CD4-positive, alpha-beta T cell (primary cell): Measurements from ENCODE around the gene SLC35A3. TPM values are rescaled to one million over a fixed set of nuclear protein-coding genes. Genes with fewer than 3 reads are reported as not detected.
"Not testable (repeated sequence)": the region's sequence is repeated elsewhere in the genome, so short reads cannot be mapped to it uniquely, and the experiment has no call there.

Experiments
- ATAC-seq: fragments of 200-7000 bp; cut with Tn5 transposase; one replicate; pipeline ENCODE4 v1.10.0; 2022; ENCODE audit warnings: mild to moderate bottlenecking; ENCODE audit not compliant: poor library complexity
- CTCF ChIA-PET: fragments of 350-600 bp; sonication (Branson Sonifier 250); formaldehyde crosslinking; loops from one replicate; lab custom pipeline; 2021; ENCODE audit warnings: antibody characterized with exemption, inconsistent platforms; lab: Charles Lee
- POLR2A ChIA-PET: fragments of 350-600 bp; sonication (Branson Sonifier 250); formaldehyde crosslinking; loops from one replicate; lab custom pipeline; 2021; ENCODE audit warnings: antibody characterized with exemption, inconsistent platforms; lab: Charles Lee
- DNase-seq, 14 experiments: peaks; one replicate each; pipeline ENCODE4 v3.0.0-alpha.2; 2013 to 2020; ENCODE audit warnings: mixed read lengths in 2 of 14
- H3K27ac ChIP-seq, 2 donors: one replicate each; pipeline versions ENCODE4 v1.5.1 to v1.7.0; 2013; ENCODE audit warnings: low read length in 2 of 2, low read depth in 1 of 2, mild to moderate bottlenecking in 1 of 2
- H3K27me3 ChIP-seq, 2 experiments: 1 replicate in 1 of 2; 2 replicates in 1 of 2; pipeline versions ENCODE4 v1.6.1 to v1.7.0; 2013; ENCODE audit warnings: low read length in 2 of 2, control low read depth in 1 of 2, mild to moderate bottlenecking in 1 of 2, moderate library complexity in 1 of 2; ENCODE audit not compliant: insufficient read depth in 2 of 2, control insufficient read depth in 1 of 2
- H3K36me3 ChIP-seq: one replicate; pipeline ENCODE4 v1.6.1; 2013; ENCODE audit warnings: low read length, control low read depth; ENCODE audit not compliant: insufficient read depth
- H3K4me1 ChIP-seq: one replicate; pipeline ENCODE4 v1.6.1; 2013; ENCODE audit warnings: low read length, control low read depth; ENCODE audit not compliant: insufficient read depth
- H3K4me3 ChIP-seq: one replicate; pipeline ENCODE4 v1.5.1; 2013; ENCODE audit warnings: mild to moderate bottlenecking, low read length, moderate library complexity
- H3K9me3 ChIP-seq, 2 experiments: 1 replicate in 1 of 2; 2 replicates in 1 of 2; pipeline versions ENCODE4 v1.6.1 to v1.7.0; 2013; ENCODE audit warnings: low read length in 2 of 2, mild to moderate bottlenecking in 2 of 2, control low read depth in 1 of 2, moderate library complexity in 1 of 2; ENCODE audit not compliant: control insufficient read depth in 1 of 2, insufficient read depth in 1 of 2
- H3K27ac Mint-ChIP-seq: one replicate; pipeline ENCODE4 v1.8.0; 2020; ENCODE audit warnings: mixed read lengths
- H3K27me3 Mint-ChIP-seq: one replicate; pipeline ENCODE4 v1.8.0; 2021; ENCODE audit warnings: mixed read lengths
- H3K36me3 Mint-ChIP-seq: one replicate; pipeline ENCODE4 v1.8.0; 2021; ENCODE audit warnings: low read depth, mixed read lengths
- H3K4me1 Mint-ChIP-seq: one replicate; pipeline ENCODE4 v1.8.0; 2021; ENCODE audit warnings: low read depth, mixed read lengths
- H3K4me3 Mint-ChIP-seq: one replicate; pipeline ENCODE4 v1.8.0; 2020; ENCODE audit warnings: mild to moderate bottlenecking, mixed read lengths
- H3K9me3 Mint-ChIP-seq: one replicate; pipeline ENCODE4 v1.8.0; 2020; ENCODE audit warnings: mixed read lengths
- intact Hi-C, 2 experiments: fragments of 100-400 bp; cut with DNase I in 1 of 2; cut with micrococcal nuclease in 1 of 2; formaldehyde crosslinking; loops; one replicate each; pipeline versions ENCODE4 v1.15.1 to v1.9.0; 2023 to 2025; cut with DNase I, micrococcal nuclease
- total RNA-seq, 174 experiments: library from RNA in 2 of 174; stranded (reverse) in 2 of 174; gene quantifications; one replicate each; pipeline ENCODE4 v1.2.3 and lab custom pipeline; 2021 to 2026
- TF ChIP-seq, protein P1 (sequence below): fragments of 200-600 bp; IDR thresholded peaks from one replicate; pipeline ENCODE4 v1.8.0; 2022; ENCODE audit warnings: antibody characterized with exemption, mild to moderate bottlenecking

SLC35A3 gene
- total RNA-seq, 2 experiments from 2014 or later: 20.2 to 24.6 TPM

GRCh38 chr1:99969260-99969728 lies 502 bp upstream of the SLC35A3 start:
- peak overlapping the region; percentile 97 for H3K27ac Mint-ChIP-seq
- ATAC-seq: no peak
- peak in 1 of 14 experiments; percentile 1 for DNase-seq
- peak overlapping the region; percentile 24 to 71 for H3K27ac ChIP-seq
- peaks cover 11% of the 10 kb centered on the region for H3K4me1 ChIP-seq
- peaks cover 3% of the 10 kb centered on the region for H3K36me3 ChIP-seq
- H3K4me3 ChIP-seq: peak overlapping the region; percentile 80
- TF ChIP-seq, protein P1, sequence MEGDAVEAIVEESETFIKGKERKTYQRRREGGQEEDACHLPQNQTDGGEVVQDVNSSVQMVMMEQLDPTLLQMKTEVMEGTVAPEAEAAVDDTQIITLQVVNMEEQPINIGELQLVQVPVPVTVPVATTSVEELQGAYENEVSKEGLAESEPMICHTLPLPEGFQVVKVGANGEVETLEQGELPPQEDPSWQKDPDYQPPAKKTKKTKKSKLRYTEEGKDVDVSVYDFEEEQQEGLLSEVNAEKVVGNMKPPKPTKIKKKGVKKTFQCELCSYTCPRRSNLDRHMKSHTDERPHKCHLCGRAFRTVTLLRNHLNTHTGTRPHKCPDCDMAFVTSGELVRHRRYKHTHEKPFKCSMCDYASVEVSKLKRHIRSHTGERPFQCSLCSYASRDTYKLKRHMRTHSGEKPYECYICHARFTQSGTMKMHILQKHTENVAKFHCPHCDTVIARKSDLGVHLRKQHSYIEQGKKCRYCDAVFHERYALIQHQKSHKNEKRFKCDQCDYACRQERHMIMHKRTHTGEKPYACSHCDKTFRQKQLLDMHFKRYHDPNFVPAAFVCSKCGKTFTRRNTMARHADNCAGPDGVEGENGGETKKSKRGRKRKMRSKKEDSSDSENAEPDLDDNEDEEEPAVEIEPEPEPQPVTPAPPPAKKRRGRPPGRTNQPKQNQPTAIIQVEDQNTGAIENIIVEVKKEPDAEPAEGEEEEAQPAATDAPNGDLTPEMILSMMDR: no peak
- CTCF ChIA-PET: interaction anchor here (1.3 kb wide), 1 partner anchor 69 kb away, joined by 5 read pairs; a partner anchor contains a TSS
- H3K4me1 Mint-ChIP-seq: peaks cover 38% of the 10 kb centered on the region
- no peaks in the 10 kb centered on the region for H3K9me3 Mint-ChIP-seq
- intact Hi-C loops: loop anchor here in 1 of 2 experiments (5.0 kb wide), 3 partner anchors 68 to 163 kb away; partner anchors contain the start of genes AGL, SASS6 and TRMT13
- POLR2A ChIA-PET: interaction anchor here (0.6 to 2.3 kb wide), 13 partner anchors 11 to 297 kb away, joined by 3 to 33 read pairs (median 4); partner anchors contain the start of genes AGL, RTCA, SASS6 and TRMT13
- no peaks in the 10 kb centered on the region for H3K27me3 ChIP-seq
- no peaks in the 10 kb centered on the region for H3K27me3 Mint-ChIP-seq
- peaks cover 18% of the 10 kb centered on the region for H3K36me3 Mint-ChIP-seq
- H3K9me3 ChIP-seq: no peaks in the 10 kb centered on the region
- peak overlapping the region; percentile 100 for H3K4me3 Mint-ChIP-seq

GRCh38 chr1:99970713-99971255 lies 988 bp downstream of the SLC35A3 start:
- Mint-ChIP-seq H3K27me3 (no peaks in the 10 kb centered on the region), H3K4me3 (peak overlapping the region; percentile 100), H3K27ac (peak overlapping the region; percentile 97), H3K9me3 (no peaks in the 10 kb centered on the region), H3K36me3 (peaks cover 33% of the 10 kb centered on the region), H3K4me1 (peaks cover 38% of the 10 kb centered on the region)
- intact Hi-C loops: loop anchor here in 1 of 2 experiments (2.0 kb wide), 1 partner anchor 68 kb away; a partner anchor contains a TSS
- H3K36me3 ChIP-seq: peaks cover 18% of the 10 kb centered on the region
- ATAC-seq (no peak), DNase-seq (no peak)
- no peaks in the 10 kb centered on the region for H3K27me3 ChIP-seq
- TF ChIP-seq, protein P1: no peak
- peak overlapping the region in 1 of 2 donors; percentile 71 for H3K27ac ChIP-seq
- peaks cover 11% of the 10 kb centered on the region for H3K4me1 ChIP-seq
- H3K4me3 ChIP-seq: peak overlapping the region; percentile 80
- no peaks in the 10 kb centered on the region for H3K9me3 ChIP-seq
- ChIA-PET POLR2A (interaction anchor here (0.6 to 2.3 kb wide), 10 partner anchors 17 to 1402 kb away, joined by 3 to 33 read pairs (median 5); partner anchors contain the start of genes DBT, RTCA, SASS6 and TRMT13), CTCF (interaction anchor here (1.3 kb wide), 1 partner anchor 67 kb away, joined by 5 read pairs; a partner anchor contains a TSS)

DNA sequence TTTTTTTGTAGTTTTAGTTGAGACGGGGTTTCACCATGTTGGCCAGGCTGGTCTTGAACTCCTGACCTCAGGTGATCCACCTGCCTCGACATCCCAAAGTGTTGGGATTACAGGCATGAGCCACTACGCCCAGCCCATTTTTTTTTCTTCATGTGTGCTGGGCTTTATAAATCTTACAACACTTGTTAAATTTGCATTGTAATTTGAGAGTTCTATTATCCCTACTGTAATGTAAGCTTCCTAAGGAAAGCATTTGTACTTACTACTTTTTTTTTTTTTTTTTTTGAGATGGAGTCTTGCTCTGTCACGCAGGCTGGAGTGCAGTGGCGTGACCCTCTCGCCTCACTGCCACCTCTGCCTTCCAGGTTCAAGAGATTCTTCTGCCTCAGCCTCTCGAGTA lies 2.3 kb downstream of the SLC35A3 start:
- H3K4me1 ChIP-seq: peaks cover 11% of the 10 kb centered on the region
- DNase-seq, H3K9me3 ChIP-seq, H3K27me3 ChIP-seq, H3K27me3 Mint-ChIP-seq, POLR2A ChIA-PET, intact Hi-C loops, H3K27ac ChIP-seq, H3K27ac Mint-ChIP-seq, ATAC-seq, CTCF ChIA-PET, H3K4me3 ChIP-seq, H3K9me3 Mint-ChIP-seq: not testable (repeated sequence)
- peaks cover 20% of the 10 kb centered on the region for H3K36me3 ChIP-seq
- H3K36me3 Mint-ChIP-seq: peaks cover 43% of the 10 kb centered on the region
- peak overlapping the region; percentile 30 for H3K4me3 Mint-ChIP-seq
- H3K4me1 Mint-ChIP-seq: peaks cover 43% of the 10 kb centered on the region
